Liver (tissue), 9 donors: Measurements from ENCODE around the gene MAP4K4. TPM values are rescaled to one million over a fixed set of nuclear protein-coding genes. Genes with fewer than 3 reads are reported as not detected.

ENCODE experiments used
- DNase-seq: peaks from one replicate; pipeline ENCODE4 v3.0.0-alpha.2; 2017; ENCODE audit warnings: low spot score
- H3K27ac ChIP-seq, 2 donors: one replicate each; pipeline ENCODE4 v1.7.0; 2013; ENCODE audit warnings: inconsistent platforms in 2 of 2, low read length in 2 of 2, control low read depth in 1 of 2, low read depth in 1 of 2, mild to moderate bottlenecking in 1 of 2
- H3K27me3 ChIP-seq, 4 donors: one replicate each; pipeline versions ENCODE4 v1.6.1 to v1.7.0; 2013; ENCODE audit warnings: low read length in 3 of 4, inconsistent platforms in 1 of 4, mild to moderate bottlenecking in 1 of 4, moderate library complexity in 1 of 4; ENCODE audit not compliant: control insufficient read depth in 4 of 4, insufficient read depth in 4 of 4
- H3K36me3 ChIP-seq, 4 donors: one replicate each; pipeline versions ENCODE4 v1.6.1 to v1.7.0; 2013; ENCODE audit warnings: low read length in 3 of 4, mild to moderate bottlenecking in 3 of 4, low read depth in 1 of 4, moderate library complexity in 1 of 4; ENCODE audit not compliant: control insufficient read depth in 4 of 4, insufficient read depth in 3 of 4
- H3K4me1 ChIP-seq, 4 donors: one replicate each; pipeline versions ENCODE4 v1.6.1 to v1.7.0; 2013; ENCODE audit warnings: low read length in 3 of 4, mild to moderate bottlenecking in 3 of 4, moderate library complexity in 1 of 4; ENCODE audit not compliant: control insufficient read depth in 4 of 4, insufficient read depth in 4 of 4
- H3K4me3 ChIP-seq, 3 donors: one replicate each; pipeline versions ENCODE4 v1.6.1 to v1.7.0; 2013; ENCODE audit warnings: low read length in 3 of 3, control low read depth in 1 of 3, low read depth in 1 of 3, mild to moderate bottlenecking in 1 of 3
- H3K9ac ChIP-seq, 2 donors: one replicate each; pipeline ENCODE4 v1.7.0; 2013; ENCODE audit warnings: low read length in 2 of 2, mild to moderate bottlenecking in 2 of 2, moderate library complexity in 2 of 2, control low read depth in 1 of 2, low read depth in 1 of 2
- H3K9me3 ChIP-seq, 4 donors: one replicate each; pipeline versions ENCODE4 v1.6.1 to v1.7.0; 2013; ENCODE audit warnings: low read length in 3 of 4; ENCODE audit not compliant: control insufficient read depth in 4 of 4
- CTCF ChIP-seq: fragments of 150-350 bp; IDR thresholded peaks from 2 replicates; pipeline ENCODE4 v1.5.1; 2017; ENCODE audit warnings: improper control_type of control experiment, low read depth, low read length; ENCODE audit not compliant: missing input control
- EGR1 ChIP-seq, 2 donors: IDR thresholded peaks; 2 replicates each; pipeline ENCODE4 v1.6.1; 2016 to 2018; ENCODE audit warnings: antibody characterized with exemption in 2 of 2, low read depth in 2 of 2
- FOXA1 ChIP-seq: IDR thresholded peaks from 2 replicates; pipeline ENCODE4 v1.6.1; 2016; ENCODE audit warnings: antibody characterized with exemption
- GABPA ChIP-seq, 2 donors: IDR thresholded peaks in 1 of 2; conservative IDR thresholded peaks in 1 of 2; 2 replicates each; pipeline ENCODE4 v1.6.1; 2016; ENCODE audit warnings: antibody characterized with exemption in 2 of 2, mild to moderate bottlenecking in 1 of 2, moderate library complexity in 1 of 2
- HNF4A ChIP-seq, 2 donors: conservative IDR thresholded peaks; 2 replicates each; pipeline ENCODE4 v1.6.1; 2016; ENCODE audit warnings: antibody characterized with exemption in 2 of 2, mild to moderate bottlenecking in 2 of 2
- HNF4G ChIP-seq: IDR thresholded peaks from 2 replicates; pipeline ENCODE4 v1.6.1; 2016; ENCODE audit warnings: antibody characterized with exemption
- JUND ChIP-seq, 2 donors: IDR thresholded peaks; 2 replicates each; pipeline ENCODE4 v1.6.1; 2016; ENCODE audit warnings: antibody characterized with exemption in 2 of 2
- MAX ChIP-seq: IDR thresholded peaks from 2 replicates; pipeline ENCODE4 v1.6.1; 2016; ENCODE audit warnings: antibody characterized with exemption
- RAD21 ChIP-seq, 2 donors: IDR thresholded peaks; 2 replicates each; pipeline ENCODE4 v1.6.1; 2016; ENCODE audit warnings: antibody characterized with exemption in 2 of 2, mild to moderate bottlenecking in 2 of 2
- RXRA ChIP-seq, 2 donors: IDR thresholded peaks; 2 replicates each; pipeline ENCODE4 v1.6.1; 2017 to 2018; ENCODE audit warnings: antibody characterized with exemption in 2 of 2, mild to moderate bottlenecking in 1 of 2
- SP1 ChIP-seq: IDR thresholded peaks from 2 replicates; pipeline ENCODE4 v1.6.1; 2018; ENCODE audit warnings: antibody characterized with exemption, mild to moderate bottlenecking
- TAF1 ChIP-seq: conservative IDR thresholded peaks from 2 replicates; pipeline ENCODE4 v1.6.1; 2016; ENCODE audit warnings: antibody characterized with exemption, mild to moderate bottlenecking
- WGBS: extraction: QIAGEN DNeasy Blood & Tissue Kit; methylation state at CpG from one replicate; pipeline ENCODE4 v1.1.7; 2013; 5-methylcytosine and 5-hydroxymethylcytosine counted together
- polyA plus RNA-seq, 2 donors: library from polyadenylated mRNA; stranded (reverse) in 1 of 2; unstranded in 1 of 2; fragments of 200-250 nt in 1 of 2; fragments of >200 nt in 1 of 2; fragmentation: Nextera tagmentation in 1 of 2; extraction: Ambion mirVana in 1 of 2; gene quantifications; one replicate each; pipeline versions ENCODE4 v1.2.1 to v1.2.3, GENCODE V29; 2013 to 2015
- total RNA-seq, 2 donors: library from RNA; depleted of rRNA; stranded (reverse); fragments of >200 nt; gene quantifications; one replicate each; pipeline ENCODE4 v1.2.3, GENCODE V29; 2014
- TF ChIP-seq, protein P1 (sequence below): IDR thresholded peaks from 2 replicates; pipeline ENCODE4 v1.6.1; 2016; ENCODE audit warnings: antibody characterized with exemption
- TF ChIP-seq, protein P2 (sequence below): IDR thresholded peaks from 2 replicates; pipeline ENCODE4 v1.6.1; 2016; ENCODE audit warnings: antibody characterized with exemption
- donor health status: healthy.
- donor health status: healthy.
- donor health status: healthy.
- donor health status: healthy.
- donor health status: healthy.

MAP4K4 gene
- total and polyA plus RNA-seq, 4 donors = 9.1 to 40.0 (median 23.6) TPM

DNA sequence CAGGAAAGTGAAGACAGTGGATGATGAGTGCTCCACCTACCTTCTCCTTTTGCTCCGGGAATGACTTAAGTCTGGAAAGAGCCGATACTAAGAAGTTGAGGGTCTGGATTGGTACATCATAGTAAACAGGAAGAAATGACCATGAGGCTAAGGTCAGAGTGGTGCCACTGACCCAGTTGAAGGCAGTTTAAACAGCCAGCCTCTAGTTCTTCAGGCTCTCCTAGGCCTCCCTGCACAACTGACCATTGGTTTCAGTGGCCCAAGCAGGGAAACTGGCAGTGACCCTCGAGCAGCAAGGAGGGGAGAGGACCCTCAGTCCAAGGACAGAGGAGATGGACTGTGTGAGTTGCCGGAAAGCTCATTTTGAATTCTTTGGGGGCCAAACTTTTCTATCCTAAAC is 119.1 kb downstream of the MAP4K4 start:
- Histone ChIP-seq H3K9me3 (no peaks in the 10 kb centered on the region), H3K27ac (peak overlapping the region; percentile 55 to 64), H3K4me1 (peaks cover 11 to 58% (median 37%) of the 10 kb centered on the region in 4 donors), H3K4me3 (no peak overlapping the region), H3K27me3 (no peaks in the 10 kb centered on the region), H3K36me3 (peaks cover 0 to 1% (median 0%) of the 10 kb centered on the region in 4 donors), H3K9ac (no peak overlapping the region)
- 60% methylated on average over 4 of the region's 4 CpGs for WGBS
- TF ChIP-seq SP1 (no peak), RAD21 (IDR thresholded peaks at IDR 0.05) (no peak), MAX (no peak), FOXA1 (no peak), HNF4G (no peak), EGR1 (IDR thresholded peaks at IDR 0.05; ENCODE audit: low read depth in 2 of 2) (no peak), GABPA (IDR thresholded peaks at IDR 0.05 in 1 of 2, conservative IDR thresholded peaks at IDR 0.05 in 1 of 2) (no peak), HNF4A (conservative IDR thresholded peaks at IDR 0.05) (no peak), TAF1 (no peak), JUND (IDR thresholded peaks at IDR 0.05) (no peak), CTCF (no peak), RXRA (IDR thresholded peaks at IDR 0.05) (no peak)
- TF ChIP-seq, protein P1, sequence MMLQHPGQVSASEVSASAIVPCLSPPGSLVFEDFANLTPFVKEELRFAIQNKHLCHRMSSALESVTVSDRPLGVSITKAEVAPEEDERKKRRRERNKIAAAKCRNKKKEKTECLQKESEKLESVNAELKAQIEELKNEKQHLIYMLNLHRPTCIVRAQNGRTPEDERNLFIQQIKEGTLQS = no peak
- TF ChIP-seq, protein P2, sequence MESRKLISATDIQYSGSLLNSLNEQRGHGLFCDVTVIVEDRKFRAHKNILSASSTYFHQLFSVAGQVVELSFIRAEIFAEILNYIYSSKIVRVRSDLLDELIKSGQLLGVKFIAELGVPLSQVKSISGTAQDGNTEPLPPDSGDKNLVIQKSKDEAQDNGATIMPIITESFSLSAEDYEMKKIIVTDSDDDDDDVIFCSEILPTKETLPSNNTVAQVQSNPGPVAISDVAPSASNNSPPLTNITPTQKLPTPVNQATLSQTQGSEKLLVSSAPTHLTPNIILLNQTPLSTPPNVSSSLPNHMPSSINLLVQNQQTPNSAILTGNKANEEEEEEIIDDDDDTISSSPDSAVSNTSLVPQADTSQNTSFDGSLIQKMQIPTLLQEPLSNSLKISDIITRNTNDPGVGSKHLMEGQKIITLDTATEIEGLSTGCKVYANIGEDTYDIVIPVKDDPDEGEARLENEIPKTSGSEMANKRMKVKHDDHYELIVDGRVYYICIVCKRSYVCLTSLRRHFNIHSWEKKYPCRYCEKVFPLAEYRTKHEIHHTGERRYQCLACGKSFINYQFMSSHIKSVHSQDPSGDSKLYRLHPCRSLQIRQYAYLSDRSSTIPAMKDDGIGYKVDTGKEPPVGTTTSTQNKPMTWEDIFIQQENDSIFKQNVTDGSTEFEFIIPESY = no peak
- no peak for DNase-seq

- 96% methylated on average over 6 of the region's 6 CpGs for WGBS
These were observed 120.0 kb downstream of the MAP4K4 start for GRCh38 chr2:101817481-101817880.

More at GRCh38 chr2:101817481-101817880, 120.0 kb downstream of the MAP4K4 start:
- Histone ChIP-seq H3K27me3 (no peaks in the 10 kb centered on the region), H3K27ac (no peak overlapping the region), H3K4me1 (peaks cover 11 to 59% (median 37%) of the 10 kb centered on the region in 4 donors), H3K9me3 (no peaks in the 10 kb centered on the region), H3K36me3 (peaks cover 0 to 1% (median 0%) of the 10 kb centered on the region in 4 donors), H3K4me3 (no peak overlapping the region), H3K9ac (no peak overlapping the region)
- DNase-seq = no peak
- TF ChIP-seq, protein P1 = no peak
- no peak for TF ChIP-seq HNF4A (conservative IDR thresholded peaks at IDR 0.05)
- TF ChIP-seq GABPA (IDR thresholded peaks at IDR 0.05 in 1 of 2, conservative IDR thresholded peaks at IDR 0.05 in 1 of 2) = no peak
- no peak for TF ChIP-seq RAD21 (IDR thresholded peaks at IDR 0.05)
- TF ChIP-seq RXRA (IDR thresholded peaks at IDR 0.05) = no peak
- no peak for TF ChIP-seq TAF1
- no peak for TF ChIP-seq JUND (IDR thresholded peaks at IDR 0.05)
- TF ChIP-seq, protein P2 = no peak
